Endothelial cell of umbilical vein (primary cell): ENCODE data around the gene MAML3. TPM values are rescaled to one million over a fixed set of nuclear protein-coding genes. Genes with fewer than 3 reads are reported as not detected.

Source experiments
- BruUV-seq: library from RNA; stranded (reverse); fragments of 400-500 nt; replicated peaks from 2 replicates; lab custom pipeline; 2021; lab: Mats Ljungman, UMichigan
- CTCF ChIA-PET: fragments of 300-600, 350-600 bp; sonication (Branson Sonifier 250); formaldehyde crosslinking; loops from one replicate; lab custom pipeline; 2021; ENCODE audit warnings: antibody characterized with exemption, inconsistent platforms; lab: Charles Lee
- POLR2A ChIA-PET: fragments of 300-600, 350-600 bp; sonication (Branson Sonifier 250); formaldehyde crosslinking; loops from one replicate; lab custom pipeline; 2021; ENCODE audit warnings: antibody characterized with exemption, inconsistent platforms; lab: Charles Lee
- DNase-seq: peaks from one replicate; pipeline ENCODE4 v3.0.0-alpha.2; 2011; ENCODE audit warnings: low read depth, low spot score
- FAIRE-seq: peaks from 2 replicates; lab custom pipeline; 2011; peaks lifted over from hg19 to GRCh38; lab: Jason Lieb, UNC
- H2AFZ ChIP-seq: 2 replicates; pipeline ENCODE4 v1.6.0; 2012; ENCODE audit warnings: low read depth, low read length, control low read depth, inconsistent platforms
- H3K27ac ChIP-seq: 2 replicates; pipeline ENCODE4 v1.5.1; 2011; ENCODE audit warnings: low read depth, mild to moderate bottlenecking, control low read depth, low read length, moderate library complexity; ENCODE audit not compliant: insufficient read depth
- H3K27me3 ChIP-seq, 2 experiments: 2 replicates each; pipeline versions ENCODE4 v1.6.0 to v1.6.1; 2011; ENCODE audit warnings: low read length in 2 of 2, mixed read lengths in 1 of 2; ENCODE audit not compliant: control insufficient read depth in 2 of 2, insufficient read depth in 2 of 2
- H3K36me3 ChIP-seq, 2 experiments: 2 replicates in 1 of 2; 3 replicates in 1 of 2; pipeline ENCODE4 v1.5.1; 2011; ENCODE audit warnings: low read length in 2 of 2, mild to moderate bottlenecking in 1 of 2, moderate library complexity in 1 of 2; ENCODE audit not compliant: control insufficient read depth in 2 of 2, insufficient read depth in 2 of 2; ENCODE audit errors: extremely low read depth in 1 of 2
- H3K4me1 ChIP-seq: 3 replicates; pipeline ENCODE4 v1.5.1; 2011; ENCODE audit warnings: mild to moderate bottlenecking, low read length; ENCODE audit not compliant: control insufficient read depth, insufficient read depth; ENCODE audit errors: extremely low read depth
- H3K4me2 ChIP-seq: 2 replicates; pipeline ENCODE4 v1.6.1; 2011; ENCODE audit warnings: low read length, control low read depth, mixed read lengths; ENCODE audit not compliant: insufficient read depth
- H3K4me3 ChIP-seq, 3 experiments: fragments of 200-600 bp in 1 of 3; sonication (generic), shearing (Covaris generic) in 1 of 3; replicated peaks in 1 of 3; 2 replicates each; pipeline ENCODE4 v1.5.1; 2011 to 2016; ENCODE audit warnings: control low read depth in 3 of 3, low read length in 3 of 3, mild to moderate bottlenecking in 2 of 3, inconsistent platforms in 1 of 3, low read depth in 1 of 3, moderate library complexity in 1 of 3; ENCODE audit not compliant: insufficient read depth in 1 of 3
- H3K79me2 ChIP-seq: 2 replicates; pipeline ENCODE4 v1.6.0; 2012; ENCODE audit warnings: low read length, inconsistent platforms; ENCODE audit not compliant: control insufficient read depth, insufficient read depth
- H3K9ac ChIP-seq: replicated peaks from 2 replicates; pipeline ENCODE3; 2011; ENCODE audit warnings: low read length, control low read depth; ENCODE audit not compliant: insufficient read depth; ENCODE audit errors: extremely low read depth
- H3K9me1 ChIP-seq: replicated peaks from 3 replicates; pipeline ENCODE4 v1.6.0; 2011; ENCODE audit warnings: mild to moderate bottlenecking, low read length; ENCODE audit not compliant: control insufficient read depth, insufficient read depth; ENCODE audit errors: extremely low read depth
- H3K9me3 ChIP-seq: replicated peaks from 2 replicates; pipeline ENCODE4 v1.5.1; 2012; ENCODE audit warnings: low read length, inconsistent platforms; ENCODE audit not compliant: control insufficient read depth, insufficient read depth
- H4K20me1 ChIP-seq: replicated peaks from 2 replicates; pipeline ENCODE3; 2011; ENCODE audit warnings: mild to moderate bottlenecking, low read length; ENCODE audit not compliant: control insufficient read depth, insufficient read depth; ENCODE audit errors: extremely low read depth
- EZH2 ChIP-seq: IDR thresholded peaks from 2 replicates; pipeline ENCODE4 v1.6.1; 2012; ENCODE audit warnings: borderline replicate concordance, low read depth, mild to moderate bottlenecking, moderate library complexity, low read length, inconsistent platforms; ENCODE audit not compliant: severe bottlenecking
- FOS ChIP-seq: IDR thresholded peaks from 2 replicates; pipeline ENCODE4 v1.6.1; 2011; ENCODE audit warnings: mild to moderate bottlenecking, low read length, moderate library complexity, borderline replicate concordance; ENCODE audit not compliant: insufficient read depth
- GATA2 ChIP-seq: IDR thresholded peaks from 2 replicates; pipeline ENCODE4 v1.7.0; 2011; ENCODE audit warnings: low read depth, mild to moderate bottlenecking, moderate library complexity, mixed read lengths, low read length; ENCODE audit not compliant: insufficient read length, insufficient read depth
- JUN ChIP-seq: IDR thresholded peaks from 2 replicates; pipeline ENCODE4 v1.6.1; 2011; ENCODE audit warnings: borderline replicate concordance, low read depth; ENCODE audit not compliant: insufficient read length, insufficient read depth
- MYC ChIP-seq: IDR thresholded peaks from one replicate; pipeline ENCODE4 v1.6.1; 2011; ENCODE audit warnings: mild to moderate bottlenecking, low read depth, low read length
- POLR2A ChIP-seq: IDR thresholded peaks from 2 replicates; pipeline ENCODE4 v1.6.1; 2012; ENCODE audit warnings: low read depth, mild to moderate bottlenecking, control low read depth, low read length
- POLR2AphosphoS5 ChIP-seq: IDR thresholded peaks from 2 replicates; pipeline ENCODE4 v1.6.1; 2012; ENCODE audit warnings: low read depth, mild to moderate bottlenecking, control low read depth, low read length, moderate library complexity; ENCODE audit not compliant: insufficient read depth
- dilution Hi-C: fragments of 300-500 bp; cut with MboI; formaldehyde crosslinking; loops from one replicate; pipeline ENCODE4 v1.15.0; 2019; ENCODE audit warnings: low sequenced_read_pairs; ENCODE audit not compliant: extremely low pct_ligation_motif_present
- intact Hi-C: fragments of 100-400 bp; cut with micrococcal nuclease; formaldehyde crosslinking; loops from one replicate; pipeline ENCODE4 v1.10.0; 2022
- polyA plus RNA-seq, 4 experiments: library from polyadenylated mRNA; depleted of rRNA in 3 of 4; stranded (reverse) in 3 of 4; unstranded in 1 of 4; fragments of >200 nt; gene quantifications; 2 replicates each; pipeline versions ENCODE4 v1.2.1 to v1.2.3, GENCODE V29; 2011 to 2012; ENCODE audit warnings: missing spikeins in 1 of 4
- total RNA-seq: library from RNA; stranded (reverse); gene quantifications from 2 replicates; pipeline ENCODE4 v1.2.3, GENCODE V29; 2021
- TF ChIP-seq, protein P1 (sequence below): IDR thresholded peaks from 2 replicates; pipeline ENCODE4 v1.6.1; 2011; ENCODE audit not compliant: insufficient read depth, insufficient read length
- TF ChIP-seq, protein P2 (sequence below), 2 donors: IDR thresholded peaks; 1 replicate in 1 of 2; 2 replicates in 1 of 2; pipeline ENCODE4 v1.5.1; 2011; ENCODE audit warnings: low read length in 2 of 2, mild to moderate bottlenecking in 2 of 2, moderate library complexity in 2 of 2, control low read depth in 1 of 2, inconsistent platforms in 1 of 2, low read depth in 1 of 2; ENCODE audit not compliant: insufficient read depth in 1 of 2; ENCODE audit errors: extremely low read depth in 1 of 2

The MAML3 gene
- total and polyA plus RNA-seq, 2 donors (not counting 3 experiments of a cell fraction or from before 2014, with no cell fraction given) = 14.0 to 20.3 TPM

GRCh38 chr4:140187316-140187695 lies 33.3 kb upstream of the MAML3 start:
- Histone ChIP-seq H3K9me1 (no peaks in the 10 kb centered on the region), H3K27ac (no peak overlapping the region), H4K20me1 (no peaks in the 10 kb centered on the region), H3K4me1 (peaks cover 18% of the 10 kb centered on the region), H3K36me3 (no peaks in the 10 kb centered on the region), H3K9ac (no peak overlapping the region), H3K4me3 (no peak overlapping the region), H3K79me2 (no peaks in the 10 kb centered on the region), H2AFZ (no peak overlapping the region), H3K4me2 (no peak overlapping the region), H3K27me3 (no peaks in the 10 kb centered on the region), H3K9me3 (no peaks in the 10 kb centered on the region)
- intact Hi-C loops (no loop called here), dilution Hi-C loops (no loop called here)
- no TSS peak for BruUV-seq
- DNase-seq (no peak), FAIRE-seq (no peak)
- ChIA-PET POLR2A (no interaction called here), CTCF (interaction anchor here (1.9 kb wide), 2 partner anchors 13 to 24 kb away, joined by 5 to 6 read pairs; no protein-coding TSS in a partner anchor)
- TF ChIP-seq POLR2AphosphoS5 (no peak), JUN (no peak), EZH2 (no peak), MYC (no peak), GATA2 (no peak), FOS (no peak), POLR2A (no peak)
- TF ChIP-seq, protein P1, sequence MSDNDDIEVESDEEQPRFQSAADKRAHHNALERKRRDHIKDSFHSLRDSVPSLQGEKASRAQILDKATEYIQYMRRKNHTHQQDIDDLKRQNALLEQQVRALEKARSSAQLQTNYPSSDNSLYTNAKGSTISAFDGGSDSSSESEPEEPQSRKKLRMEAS = no peak
- TF ChIP-seq, protein P2, sequence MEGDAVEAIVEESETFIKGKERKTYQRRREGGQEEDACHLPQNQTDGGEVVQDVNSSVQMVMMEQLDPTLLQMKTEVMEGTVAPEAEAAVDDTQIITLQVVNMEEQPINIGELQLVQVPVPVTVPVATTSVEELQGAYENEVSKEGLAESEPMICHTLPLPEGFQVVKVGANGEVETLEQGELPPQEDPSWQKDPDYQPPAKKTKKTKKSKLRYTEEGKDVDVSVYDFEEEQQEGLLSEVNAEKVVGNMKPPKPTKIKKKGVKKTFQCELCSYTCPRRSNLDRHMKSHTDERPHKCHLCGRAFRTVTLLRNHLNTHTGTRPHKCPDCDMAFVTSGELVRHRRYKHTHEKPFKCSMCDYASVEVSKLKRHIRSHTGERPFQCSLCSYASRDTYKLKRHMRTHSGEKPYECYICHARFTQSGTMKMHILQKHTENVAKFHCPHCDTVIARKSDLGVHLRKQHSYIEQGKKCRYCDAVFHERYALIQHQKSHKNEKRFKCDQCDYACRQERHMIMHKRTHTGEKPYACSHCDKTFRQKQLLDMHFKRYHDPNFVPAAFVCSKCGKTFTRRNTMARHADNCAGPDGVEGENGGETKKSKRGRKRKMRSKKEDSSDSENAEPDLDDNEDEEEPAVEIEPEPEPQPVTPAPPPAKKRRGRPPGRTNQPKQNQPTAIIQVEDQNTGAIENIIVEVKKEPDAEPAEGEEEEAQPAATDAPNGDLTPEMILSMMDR (IDR thresholded peaks at IDR 0.05; ENCODE audit: extremely low read depth in 1 of 2, insufficient read depth in 1 of 2, low read depth in 1 of 2, low read length in 2 of 2) = no peak
